SHP77 treated with DMSO at 0.1 percent for 48 hours (cell line): ENCODE results near the gene NRG4.
"Not testable (repeated sequence)": the region's sequence is repeated elsewhere in the genome, so short reads cannot be mapped to it uniquely, and the experiment has no call there.

Source experiments
- DNase-seq: peaks from one replicate; lab custom pipeline; 2025; lab: John Stamatoyannopoulos, UW

The NRG4 gene

GRCh38 chr15:75992897-75993296, 19.3 kb downstream of the NRG4 start:
- no peak for DNase-seq

- no peak for DNase-seq
Measured at GRCh38 chr15:75989875-75990274, 22.3 kb downstream of the NRG4 start.

- no peak for DNase-seq
Measured at GRCh38 chr15:75989045-75989444, 23.2 kb downstream of the NRG4 start.

- DNase-seq, result no peak
Measured at GRCh38 chr15:75985971-75986370, 26.3 kb downstream of the NRG4 start.

GRCh38 chr15:75984706-75985105, 27.5 kb downstream of the NRG4 start:
- DNase-seq, result not testable (repeated sequence)

GRCh38 chr15:75982468-75982867, 29.8 kb downstream of the NRG4 start:
- no peak for DNase-seq

- DNase-seq, result no peak
Measured at GRCh38 chr15:75981149-75981815, 30.9 kb downstream of the NRG4 start.

- not testable (repeated sequence) for DNase-seq
Measured at GRCh38 chr15:75976766-75977165, 35.5 kb downstream of the NRG4 start.

GRCh38 chr15:75966073-75966472, 46.2 kb downstream of the NRG4 start:
- no peak for DNase-seq

GRCh38 chr15:75961331-75961730, 50.9 kb downstream of the NRG4 start:
- DNase-seq, result no peak

- DNase-seq, result no peak
Measured at GRCh38 chr15:75955720-75956119, 56.5 kb downstream of the NRG4 start.

- no peak for DNase-seq
Measured at GRCh38 chr15:75952525-75952924, 59.7 kb downstream of the NRG4 start.

GRCh38 chr15:75948761-75949296, 63.4 kb downstream of the NRG4 start:
- DNase-seq, result no peak

- DNase-seq, result no peak
Measured at GRCh38 chr15:75947092-75947491, 65.1 kb downstream of the NRG4 start.

- DNase-seq, result no peak
Measured at GRCh38 chr15:75945953-75946352, 66.3 kb downstream of the NRG4 start.

GRCh38 chr15:75943713-75944215, 68.5 kb downstream of the NRG4 start:
- no peak for DNase-seq

- DNase-seq, result no peak
Measured at GRCh38 chr15:75943246-75943645, 69.0 kb downstream of the NRG4 start.

GRCh38 chr15:75942464-75942863, 69.8 kb downstream of the NRG4 start:
- no peak for DNase-seq

GRCh38 chr15:75930866-75931265, 81.4 kb downstream of the NRG4 start:
- DNase-seq, result no peak

- no peak for DNase-seq
Measured at GRCh38 chr15:75929799-75930565, 82.2 kb downstream of the NRG4 start.

- DNase-seq, result no peak
Measured at GRCh38 chr15:75928680-75929608, 83.3 kb downstream of the NRG4 start.

- no peak for DNase-seq
Measured at GRCh38 chr15:75927601-75928000, 84.6 kb downstream of the NRG4 start.
